Mucosa of descending colon (tissue), 3 donors: ENCODE measurements around the gene UBR2. TPM values are rescaled to one million over a fixed set of nuclear protein-coding genes. Genes with fewer than 3 reads are reported as not detected.
"Not testable (repeated sequence)": the region's sequence is repeated elsewhere in the genome, so short reads cannot be mapped to it uniquely, and the experiment has no call there.

Experiments used
- ATAC-seq: fragments of 200-7000 bp; cut with Tn5 transposase; one replicate; pipeline ENCODE4 v1.9.1; 2020; ENCODE audit warnings: mild to moderate bottlenecking, moderate library complexity
- DNase-seq, 3 donors: peaks; one replicate each; pipeline ENCODE4 v3.0.0-alpha.2; 2020
- H3K36me3 ChIP-seq: fragments of 200-600 bp; one replicate; pipeline ENCODE4 v1.8.0; 2021; ENCODE audit warnings: low read depth, mild to moderate bottlenecking
- H3K4me1 ChIP-seq: fragments of 200-600 bp; one replicate; pipeline ENCODE4 v1.8.0; 2021; ENCODE audit warnings: low read depth, mild to moderate bottlenecking
- H3K4me3 ChIP-seq: fragments of 200-600 bp; one replicate; pipeline ENCODE4 v1.8.0; 2021; ENCODE audit warnings: mild to moderate bottlenecking
- H3K9me3 ChIP-seq: fragments of 200-600 bp; one replicate; pipeline ENCODE4 v1.8.0; 2021; ENCODE audit warnings: mild to moderate bottlenecking
- CTCF ChIP-seq: fragments of 200-600 bp; IDR thresholded peaks from one replicate; pipeline ENCODE4 v1.8.0; 2022; ENCODE audit warnings: antibody characterized with exemption, mild to moderate bottlenecking
- intact Hi-C, 2 donors: fragments of 100-400 bp; cut with DNase I in 1 of 2; cut with micrococcal nuclease in 1 of 2; formaldehyde crosslinking; loops; one replicate each; pipeline versions ENCODE4 v1.11.0 to v1.11.1; 2022; cut with DNase I, micrococcal nuclease
- total RNA-seq, 3 donors: library from RNA; stranded (reverse); fragmentation: NEBNext Ultra II Directional in 2 of 3; extraction: Animal tissue kit (Norgen Biotek cat#: 25700) in 2 of 3; gene quantifications; one replicate each; pipeline versions ENCODE4 v1.2.1 to v1.2.4, GENCODE V29; 2021 to 2023
- donor health status: DM: no; HTN: no; CAD: no; lungs with moderate emphysema.
- donor health status: DM: no; HTN: no; CAD: no.
- donor health status: DM: no; HTN: yes; CAD: no.

UBR2 gene
- total RNA-seq, 3 donors from 2014 or later, result 41.2 to 53.1 (median 49.6) TPM

- no peak for ATAC-seq
- Histone ChIP-seq H3K36me3 (peaks cover 24% of the 10 kb centered on the region), H3K4me1 (no peaks in the 10 kb centered on the region), H3K4me3 (no peak overlapping the region), H3K9me3 (no peaks in the 10 kb centered on the region)
- TF ChIP-seq CTCF, result no peak
- no peak for DNase-seq
- intact Hi-C loops, result loop anchor here (5.0 to 10.0 kb wide), 3 partner anchors 60 to 213 kb away; partner anchors contain the start of genes RPL7L1 (in 2 of the 2) and PRPH2 (in 1 of the 2)
Observed at GRCh38 chr6:42664718-42665117, 100.9 kb downstream of the UBR2 start.

GRCh38 chr6:42674368-42674767 is 110.5 kb downstream of the UBR2 start:
- H3K4me1 ChIP-seq, intact Hi-C loops, H3K4me3 ChIP-seq, DNase-seq, ATAC-seq, H3K9me3 ChIP-seq: not testable (repeated sequence)
- H3K36me3 ChIP-seq, result peaks cover 28% of the 10 kb centered on the region

- intact Hi-C loops, result no loop called here
- DNase-seq, result no peak
- peaks cover 32% of the 10 kb centered on the region for H3K36me3 ChIP-seq
- no peak overlapping the region for H3K4me3 ChIP-seq
- ATAC-seq, result no peak
- no peak for TF ChIP-seq CTCF
- H3K4me1 ChIP-seq, result no peaks in the 10 kb centered on the region
- H3K9me3 ChIP-seq, result no peaks in the 10 kb centered on the region
Observed at GRCh38 chr6:42674780-42675179, 111.0 kb downstream of the UBR2 start.

- peaks cover 21% of the 10 kb centered on the region for H3K36me3 ChIP-seq
Observed at GRCh38 chr6:42679358-42679757, 115.5 kb downstream of the UBR2 start.

GRCh38 chr6:42688281-42688680 is 124.5 kb downstream of the UBR2 start:
- ATAC-seq (no peak), DNase-seq (no peak)
- intact Hi-C loops, result no loop called here
- TF ChIP-seq CTCF, result no peak
- Histone ChIP-seq H3K36me3 (peaks cover 6% of the 10 kb centered on the region), H3K4me1 (no peaks in the 10 kb centered on the region), H3K4me3 (no peak overlapping the region), H3K9me3 (no peaks in the 10 kb centered on the region)

More at GRCh38 chr6:42679358-42679757, 115.5 kb downstream of the UBR2 start:
- H3K4me3 ChIP-seq, result no peak overlapping the region
- ATAC-seq (no peak), DNase-seq (no peak)
- H3K9me3 ChIP-seq, result no peaks in the 10 kb centered on the region
- no peak for TF ChIP-seq CTCF
- intact Hi-C loops, result no loop called here
- H3K4me1 ChIP-seq, result no peaks in the 10 kb centered on the region

GRCh38 chr6:42689371-42689770 is 125.5 kb downstream of the UBR2 start:
- no peak for TF ChIP-seq CTCF

More at GRCh38 chr6:42689371-42689770, 125.5 kb downstream of the UBR2 start:
- peaks cover 6% of the 10 kb centered on the region for H3K36me3 ChIP-seq
- no peak overlapping the region for H3K4me3 ChIP-seq
- H3K4me1 ChIP-seq, result no peaks in the 10 kb centered on the region
- no peak for DNase-seq
- intact Hi-C loops, result no loop called here
- H3K9me3 ChIP-seq, result no peaks in the 10 kb centered on the region
- ATAC-seq, result no peak
